ENCODE results near the gene RRAD. TPM values are rescaled to one million over a fixed set of nuclear protein-coding genes. Genes with fewer than 3 reads are reported as not detected.
A peak's percentile ranks its signal among the peaks of the same experiment; 100 is the strongest.

The RRAD gene
- total and polyA plus RNA-seq, 4 donors: 31.8 to 42.3 (median 35.7) TPM

GRCh38 chr16:66931665-66932064 is 6.3 kb upstream of the RRAD start:
- TF ChIP-seq CTCF (IDR thresholded peaks at IDR 0.05; ENCODE audit: control extremely low read depth, extremely low read depth): no peak
- Histone ChIP-seq H3K27me3 (ENCODE audit: control insufficient read depth in 3 of 3, insufficient read depth in 3 of 3, low read length in 2 of 3) (no peaks in the 10 kb centered on the region), H3K36me3 (ENCODE audit: control insufficient read depth in 4 of 4, insufficient read depth in 4 of 4, low read length in 4 of 4) (peaks cover 0 to 15% (median 3%) of the 10 kb centered on the region in 4 donors), H3K9ac (ENCODE audit: insufficient read depth in 1 of 2, low read length in 2 of 2) (no peak overlapping the region), H3K4me1 (ENCODE audit: control insufficient read depth in 5 of 5, insufficient read depth in 5 of 5, low read length in 5 of 5) (peaks cover 0 to 30% (median 16%) of the 10 kb centered on the region in 5 donors), H3K27ac (ENCODE audit: low read depth in 1 of 2, low read length in 1 of 2) (no peak overlapping the region), H3K9me3 (ENCODE audit: control insufficient read depth in 4 of 4, insufficient read depth in 3 of 4, low read length in 3 of 4) (no peaks in the 10 kb centered on the region), H3K4me3 (no peak overlapping the region)
- no peak for DNase-seq
- WGBS, 2 donors: 86 to 91% methylated on average over 2 of the region's 2 CpGs
- ATAC-seq (ENCODE audit: insufficient read depth, low FRiP score): no peak

- ATAC-seq (ENCODE audit: insufficient read depth, low FRiP score) (no peak), DNase-seq (no peak)
- TF ChIP-seq CTCF (IDR thresholded peaks at IDR 0.05; ENCODE audit: control extremely low read depth, extremely low read depth): no peak
- H3K4me1 ChIP-seq (ENCODE audit: control insufficient read depth in 5 of 5, insufficient read depth in 5 of 5, low read length in 5 of 5): peaks cover 0 to 24% (median 7%) of the 10 kb centered on the region in 5 donors
- peaks cover 0 to 15% (median 3%) of the 10 kb centered on the region in 4 donors for H3K36me3 ChIP-seq (ENCODE audit: control insufficient read depth in 4 of 4, insufficient read depth in 4 of 4, low read length in 4 of 4)
- H3K4me3 ChIP-seq: no peak overlapping the region
- H3K9ac ChIP-seq (ENCODE audit: insufficient read depth in 1 of 2, low read length in 2 of 2): no peak overlapping the region
- peak overlapping the region; percentile 1 to 67 for H3K27ac ChIP-seq (ENCODE audit: low read depth in 1 of 2, low read length in 1 of 2)
- 51 to 61% methylated on average over 4 of the region's 4 CpGs for WGBS, 2 donors
- H3K9me3 ChIP-seq (ENCODE audit: control insufficient read depth in 4 of 4, insufficient read depth in 3 of 4, low read length in 3 of 4): no peaks in the 10 kb centered on the region
- peaks cover 0 to 9% (median 5%) of the 10 kb centered on the region in 3 donors for H3K27me3 ChIP-seq (ENCODE audit: control insufficient read depth in 3 of 3, insufficient read depth in 3 of 3, low read length in 2 of 3)
Observed at GRCh38 chr16:66930189-66930588, 4.9 kb upstream of the RRAD start.

GRCh38 chr16:66928702-66929388 is 3.5 kb upstream of the RRAD start:
- ATAC-seq (ENCODE audit: insufficient read depth, low FRiP score): no peak
- peak in 2 of 3 donors; percentile 32 to 42 for DNase-seq
- WGBS, 2 donors: 81 to 86% methylated on average over 10 of the region's 10 CpGs
- H3K27me3 ChIP-seq (ENCODE audit: control insufficient read depth in 3 of 3, insufficient read depth in 3 of 3, low read length in 2 of 3): peaks cover 0 to 14% (median 13%) of the 10 kb centered on the region in 3 donors
- peaks cover 0 to 27% (median 7%) of the 10 kb centered on the region in 5 donors for H3K4me1 ChIP-seq (ENCODE audit: control insufficient read depth in 5 of 5, insufficient read depth in 5 of 5, low read length in 5 of 5)
- H3K9ac ChIP-seq (ENCODE audit: insufficient read depth in 1 of 2, low read length in 2 of 2): no peak overlapping the region
- no peaks in the 10 kb centered on the region for H3K9me3 ChIP-seq (ENCODE audit: control insufficient read depth in 4 of 4, insufficient read depth in 3 of 4, low read length in 3 of 4)
- peak overlapping the region; percentile 58 to 90 for H3K27ac ChIP-seq (ENCODE audit: low read depth in 1 of 2, low read length in 1 of 2)
- H3K4me3 ChIP-seq: no peak overlapping the region
- no peak for TF ChIP-seq CTCF (IDR thresholded peaks at IDR 0.05; ENCODE audit: control extremely low read depth, extremely low read depth)
- H3K36me3 ChIP-seq (ENCODE audit: control insufficient read depth in 4 of 4, insufficient read depth in 4 of 4, low read length in 4 of 4): peaks cover 0 to 11% (median 3%) of the 10 kb centered on the region in 4 donors
